Mucosa of rectum (tissue), 2 donors: ENCODE data around the gene CCDC63.

Experiments used
- H3K27ac ChIP-seq, 2 donors: one replicate each; pipeline ENCODE4 v1.7.0; 2013; ENCODE audit warnings: inconsistent platforms in 2 of 2, low read depth in 2 of 2, low read length in 2 of 2
- H3K27me3 ChIP-seq, 2 donors: one replicate each; pipeline ENCODE4 v1.7.0; 2013; ENCODE audit warnings: low read length in 2 of 2; ENCODE audit not compliant: control insufficient read depth in 2 of 2, insufficient read depth in 2 of 2
- H3K36me3 ChIP-seq, 2 donors: one replicate each; pipeline ENCODE4 v1.7.0; 2013; ENCODE audit warnings: low read length in 2 of 2; ENCODE audit not compliant: control insufficient read depth in 2 of 2, insufficient read depth in 2 of 2
- H3K4me1 ChIP-seq, 2 donors: one replicate each; pipeline ENCODE4 v1.7.0; 2013; ENCODE audit warnings: low read length in 2 of 2, mild to moderate bottlenecking in 1 of 2; ENCODE audit not compliant: control insufficient read depth in 2 of 2, insufficient read depth in 2 of 2
- H3K4me3 ChIP-seq, 2 donors: one replicate each; pipeline ENCODE4 v1.7.0; 2013; ENCODE audit warnings: low read length in 2 of 2
- H3K9ac ChIP-seq, 2 donors: one replicate each; pipeline ENCODE4 v1.7.0; 2013; ENCODE audit warnings: low read length in 2 of 2, low read depth in 1 of 2, mild to moderate bottlenecking in 1 of 2
- H3K9me3 ChIP-seq, 2 donors: one replicate each; pipeline ENCODE4 v1.7.0; 2013; ENCODE audit warnings: low read length in 2 of 2; ENCODE audit not compliant: control insufficient read depth in 2 of 2
- donor health status: healthy.
- donor health status: Normal muscosa, but diverticular disease.

Gene CCDC63

DNA sequence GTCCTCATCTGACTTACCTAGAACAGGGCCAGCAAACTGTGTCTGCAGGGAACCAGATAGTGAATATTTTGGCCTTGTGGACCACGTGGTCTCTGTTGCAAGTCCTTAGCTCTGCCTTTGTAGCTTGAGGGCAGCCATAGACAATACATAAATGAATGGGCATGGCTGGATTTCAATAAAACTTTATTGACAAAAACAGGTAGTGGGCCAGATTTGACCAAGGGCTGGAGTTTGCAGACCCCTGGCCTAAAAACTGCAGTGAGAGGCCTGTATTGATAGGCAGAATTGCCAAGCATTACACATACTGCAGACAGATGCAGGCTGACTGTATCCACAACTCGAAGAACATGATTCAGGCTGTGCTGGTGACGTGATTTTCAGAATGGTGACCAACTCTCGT lies 25.3 kb downstream of the CCDC63 start:
- H3K4me1 ChIP-seq, result no peaks in the 10 kb centered on the region
- H3K27me3 ChIP-seq, result no peaks in the 10 kb centered on the region
- H3K4me3 ChIP-seq, result no peak overlapping the region
- no peak overlapping the region for H3K27ac ChIP-seq
- no peaks in the 10 kb centered on the region for H3K36me3 ChIP-seq
- no peaks in the 10 kb centered on the region for H3K9me3 ChIP-seq
- no peak overlapping the region for H3K9ac ChIP-seq

DNA sequence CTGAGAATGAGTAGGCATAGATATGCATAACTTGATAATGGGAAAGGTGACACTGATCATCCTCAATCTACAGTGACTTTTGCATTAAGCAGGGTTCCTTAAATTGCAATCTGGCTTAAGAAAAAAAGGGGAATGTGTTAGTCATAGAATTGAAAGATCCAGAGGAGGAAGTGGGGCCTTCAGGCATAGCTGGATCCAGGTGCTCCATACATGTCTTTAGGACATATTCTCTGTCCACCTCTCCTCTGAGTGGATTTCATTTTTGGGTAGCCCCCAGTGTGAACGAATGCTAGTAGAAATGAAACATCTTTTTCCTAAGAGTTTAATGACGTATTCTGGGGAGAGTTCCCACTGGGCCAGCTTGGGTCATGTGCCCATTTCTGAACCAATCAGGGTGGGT lies 27.6 kb downstream of the CCDC63 start:
- H3K27ac ChIP-seq, result no peak overlapping the region
- no peaks in the 10 kb centered on the region for H3K9me3 ChIP-seq
- no peaks in the 10 kb centered on the region for H3K27me3 ChIP-seq
- H3K9ac ChIP-seq, result no peak overlapping the region
- H3K4me1 ChIP-seq, result no peaks in the 10 kb centered on the region
- H3K36me3 ChIP-seq, result no peaks in the 10 kb centered on the region
- H3K4me3 ChIP-seq, result no peak overlapping the region

DNA sequence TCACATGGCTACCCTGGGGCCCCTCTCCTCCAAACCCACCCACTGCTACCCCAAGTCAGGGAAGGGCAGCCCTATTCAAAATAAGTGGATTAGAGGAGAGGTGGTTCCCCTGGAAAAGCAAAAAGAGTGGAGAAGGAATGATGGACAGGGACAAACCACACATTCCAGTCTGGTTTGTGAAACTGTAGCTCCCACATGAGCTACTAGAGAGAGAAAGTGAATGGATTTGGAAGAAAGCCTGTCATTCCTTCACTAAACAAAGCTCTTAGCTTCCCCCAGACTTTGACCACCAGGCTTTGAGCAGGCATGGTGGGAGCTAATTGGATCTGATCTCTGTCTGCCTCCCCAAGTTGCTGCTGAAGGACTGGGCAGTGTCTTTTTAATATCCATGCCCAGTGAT lies 28.0 kb downstream of the CCDC63 start:
- H3K4me1 ChIP-seq, result no peaks in the 10 kb centered on the region
- H3K36me3 ChIP-seq, result no peaks in the 10 kb centered on the region
- no peaks in the 10 kb centered on the region for H3K9me3 ChIP-seq
- H3K27me3 ChIP-seq, result no peaks in the 10 kb centered on the region
- no peak overlapping the region for H3K9ac ChIP-seq
- no peak overlapping the region for H3K4me3 ChIP-seq
- H3K27ac ChIP-seq, result no peak overlapping the region

DNA sequence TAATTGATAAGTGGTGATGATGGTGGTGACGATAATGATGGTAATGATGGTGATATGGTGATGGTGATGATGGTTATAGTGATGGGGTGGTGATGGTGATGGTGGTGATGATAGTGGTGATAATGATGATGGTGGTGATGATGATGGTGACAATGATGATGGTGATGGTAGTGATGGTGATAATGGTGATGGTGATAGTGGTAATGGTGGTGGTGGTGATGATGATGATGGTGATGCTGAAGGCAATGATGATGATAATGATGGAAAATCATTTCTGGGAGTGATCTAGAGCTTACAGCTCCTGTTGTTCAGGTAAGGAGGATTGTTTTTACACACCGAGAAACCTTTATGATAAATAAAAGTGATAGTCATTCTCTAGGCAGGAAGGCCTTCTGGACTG lies 33.9 kb downstream of the CCDC63 start:
- Histone ChIP-seq H3K27ac (no peak overlapping the region), H3K9ac (no peak overlapping the region), H3K36me3 (no peaks in the 10 kb centered on the region), H3K4me1 (no peaks in the 10 kb centered on the region), H3K9me3 (no peaks in the 10 kb centered on the region), H3K27me3 (no peaks in the 10 kb centered on the region), H3K4me3 (no peak overlapping the region)

DNA sequence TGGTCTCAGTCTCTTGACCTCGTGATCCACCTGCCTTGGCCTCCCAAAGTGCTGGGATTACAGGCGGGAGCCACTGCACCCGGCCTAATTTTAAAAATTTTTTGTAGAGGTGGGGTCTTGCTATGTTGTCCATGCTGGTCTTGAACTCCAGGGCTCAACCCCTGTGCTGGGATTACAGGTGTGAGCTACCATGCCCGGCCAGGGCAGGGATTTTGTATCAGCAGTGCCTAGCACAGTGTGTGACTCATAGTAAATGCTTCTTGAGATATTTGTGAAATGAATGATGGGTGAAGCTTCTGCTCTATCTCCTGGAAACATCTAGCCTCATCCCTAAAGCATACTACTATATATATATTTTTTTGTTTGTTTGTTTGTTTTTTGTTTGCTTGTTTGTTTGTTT lies 36.5 kb downstream of the CCDC63 start:
- H3K9me3 ChIP-seq, result no peaks in the 10 kb centered on the region
- no peak overlapping the region for H3K27ac ChIP-seq
- no peaks in the 10 kb centered on the region for H3K4me1 ChIP-seq
- no peak overlapping the region for H3K4me3 ChIP-seq
- H3K36me3 ChIP-seq, result no peaks in the 10 kb centered on the region
- H3K9ac ChIP-seq, result no peak overlapping the region
- no peaks in the 10 kb centered on the region for H3K27me3 ChIP-seq

DNA sequence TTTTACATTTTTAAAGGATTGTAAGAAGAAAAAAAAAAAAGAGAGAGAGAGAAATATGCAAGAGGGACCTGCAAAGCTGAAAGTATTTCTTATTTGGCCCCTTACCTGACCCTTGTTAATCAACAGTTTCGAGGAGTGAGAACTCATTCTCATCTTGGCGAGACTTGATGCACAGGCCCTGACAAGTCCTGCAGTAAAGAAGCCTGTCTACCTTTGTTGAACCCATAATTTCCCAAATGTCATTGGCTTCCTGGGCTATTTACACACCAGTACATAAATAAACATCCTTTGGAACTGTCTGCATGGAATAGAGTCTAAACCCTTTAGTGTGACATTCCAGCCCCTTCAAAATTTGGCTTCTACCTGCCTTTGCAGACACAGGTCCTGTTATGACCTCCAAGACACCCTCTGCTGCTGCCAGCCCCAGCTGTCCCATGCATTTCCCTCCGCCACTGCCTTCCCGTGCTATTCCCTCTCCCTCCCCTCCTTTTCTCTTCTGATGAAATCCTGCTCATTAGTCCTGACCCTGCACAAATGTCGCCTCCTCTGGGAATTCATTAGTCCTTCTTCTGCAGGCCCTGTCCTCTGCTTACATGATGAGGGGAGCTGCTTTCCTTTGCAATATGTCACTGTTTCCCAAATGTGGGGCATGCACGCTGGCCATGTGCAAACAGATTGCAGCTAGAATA lies 38.5 kb downstream of the CCDC63 start:
- Histone ChIP-seq H3K36me3 (no peaks in the 10 kb centered on the region), H3K4me1 (no peaks in the 10 kb centered on the region), H3K9me3 (no peaks in the 10 kb centered on the region), H3K9ac (no peak overlapping the region), H3K4me3 (no peak overlapping the region), H3K27me3 (no peaks in the 10 kb centered on the region), H3K27ac (no peak overlapping the region)

DNA sequence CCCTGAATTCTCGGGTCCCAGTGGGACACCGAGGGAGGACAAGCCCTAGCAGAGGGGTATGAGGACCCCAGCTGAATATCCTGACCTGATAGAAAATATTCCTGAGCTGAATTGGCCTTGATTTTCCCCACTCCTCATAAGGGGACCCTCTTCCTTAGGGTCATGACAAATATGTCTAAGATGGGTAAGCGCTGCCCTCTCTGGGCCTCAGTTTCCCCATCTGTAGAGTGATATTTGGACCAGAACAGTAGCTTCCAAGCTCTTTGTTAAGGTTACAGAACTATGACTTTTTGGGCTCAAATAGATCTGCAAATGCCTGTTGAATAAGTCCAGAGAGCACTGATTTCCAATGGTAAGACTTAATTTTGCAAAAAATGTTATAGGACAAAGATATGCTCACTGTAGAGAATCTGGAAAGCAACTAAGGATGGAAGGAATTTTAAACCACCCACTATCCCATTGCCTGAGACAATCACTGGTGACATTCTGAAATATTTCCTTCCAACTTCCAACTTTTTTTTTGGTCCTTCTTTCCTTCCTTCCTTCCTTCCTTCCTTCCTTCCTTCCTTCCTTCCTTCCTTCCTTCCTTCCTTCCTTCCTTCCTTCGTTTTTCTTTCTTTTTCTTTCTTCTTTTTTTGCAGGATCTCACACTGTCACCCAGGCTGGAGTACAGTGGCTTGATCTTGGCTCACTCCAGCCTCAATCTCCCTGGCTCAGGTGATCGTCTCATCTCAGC lies 41.6 kb downstream of the CCDC63 start:
- Histone ChIP-seq H3K27ac (no peak overlapping the region), H3K4me3 (no peak overlapping the region), H3K4me1 (no peaks in the 10 kb centered on the region), H3K36me3 (no peaks in the 10 kb centered on the region), H3K9ac (no peak overlapping the region), H3K9me3 (no peaks in the 10 kb centered on the region), H3K27me3 (no peaks in the 10 kb centered on the region)

DNA sequence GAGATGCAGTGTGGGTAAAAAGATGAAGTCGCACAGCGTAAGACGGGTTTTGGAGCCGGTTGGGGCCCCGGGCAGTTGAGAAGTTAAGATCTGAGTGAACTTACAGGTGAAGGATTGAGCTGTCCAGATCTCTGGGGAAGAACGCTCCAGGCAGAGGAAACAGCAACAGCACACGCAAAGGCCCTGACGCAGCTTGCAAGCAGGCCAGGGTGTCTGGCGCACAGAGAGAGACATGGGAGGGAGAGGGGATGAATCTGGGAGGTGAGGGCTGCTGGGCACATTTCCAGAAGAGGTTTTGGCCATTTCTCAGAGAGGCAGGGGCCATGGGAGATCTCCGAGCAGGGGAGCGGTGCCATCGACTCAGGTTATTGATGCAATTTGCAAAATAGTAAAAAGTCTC lies 42.6 kb downstream of the CCDC63 start:
- no peak overlapping the region for H3K27ac ChIP-seq
- H3K4me3 ChIP-seq, result no peak overlapping the region
- no peak overlapping the region for H3K9ac ChIP-seq
- H3K4me1 ChIP-seq, result no peaks in the 10 kb centered on the region
- no peaks in the 10 kb centered on the region for H3K36me3 ChIP-seq
- H3K9me3 ChIP-seq, result no peaks in the 10 kb centered on the region
- H3K27me3 ChIP-seq, result peaks cover 0 to 5% of the 10 kb centered on the region in 2 donors

DNA sequence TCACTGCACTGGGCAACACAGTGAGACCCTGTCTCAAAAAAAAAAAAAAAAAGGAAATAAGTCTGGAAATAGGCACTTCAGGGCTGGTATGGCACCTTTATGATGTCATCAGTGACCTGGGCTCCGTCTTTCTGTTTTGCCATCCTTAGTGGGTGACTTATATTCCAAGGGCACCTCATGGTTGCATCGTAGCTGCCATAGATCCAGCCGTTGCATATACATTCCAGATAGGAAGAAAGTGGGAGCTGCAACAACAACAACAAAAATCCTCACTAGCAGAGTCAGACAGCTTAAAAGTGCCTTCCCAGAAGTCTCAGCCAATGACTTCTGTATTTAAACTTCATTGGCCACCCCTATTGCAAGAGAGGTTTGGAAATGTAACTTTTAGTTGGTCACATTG lies 47.2 kb downstream of the CCDC63 start:
- Histone ChIP-seq H3K9ac (no peak overlapping the region), H3K36me3 (no peaks in the 10 kb centered on the region), H3K27ac (no peak overlapping the region), H3K4me1 (peaks cover 0 to 2% of the 10 kb centered on the region in 2 donors), H3K9me3 (no peaks in the 10 kb centered on the region), H3K4me3 (no peak overlapping the region), H3K27me3 (peaks cover 0 to 10% of the 10 kb centered on the region in 2 donors)

DNA sequence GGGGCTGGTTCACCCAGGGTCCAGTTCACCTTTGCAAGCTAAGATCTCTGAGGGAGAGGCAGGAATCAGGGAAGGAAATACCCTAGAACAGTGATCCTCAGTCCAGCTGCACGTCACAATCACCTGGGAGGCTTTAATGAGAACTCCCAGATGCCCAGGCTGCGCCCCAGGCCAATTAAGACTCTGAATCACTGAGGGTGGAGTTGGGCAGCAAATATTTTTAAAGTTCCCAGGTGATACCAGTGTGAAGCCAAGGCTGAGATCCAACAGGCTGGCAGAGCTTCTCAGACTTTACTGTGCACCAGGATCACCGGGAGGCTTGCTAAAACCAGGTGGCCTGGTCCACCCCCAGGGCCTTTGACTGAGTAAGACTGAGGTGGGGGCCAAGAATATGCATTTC lies 49.8 kb downstream of the CCDC63 start:
- no peaks in the 10 kb centered on the region for H3K9me3 ChIP-seq
- peaks cover 0 to 2% of the 10 kb centered on the region in 2 donors for H3K4me1 ChIP-seq
- no peaks in the 10 kb centered on the region for H3K36me3 ChIP-seq
- peaks cover 0 to 10% of the 10 kb centered on the region in 2 donors for H3K27me3 ChIP-seq
- no peak overlapping the region for H3K4me3 ChIP-seq
- H3K27ac ChIP-seq, result no peak overlapping the region
- H3K9ac ChIP-seq, result no peak overlapping the region
